ENCODE results near the gene GGCT.
"Not testable (repeated sequence)": the region's sequence is repeated elsewhere in the genome, so short reads cannot be mapped to it uniquely, and the experiment has no call there.

The GGCT gene

DNA sequence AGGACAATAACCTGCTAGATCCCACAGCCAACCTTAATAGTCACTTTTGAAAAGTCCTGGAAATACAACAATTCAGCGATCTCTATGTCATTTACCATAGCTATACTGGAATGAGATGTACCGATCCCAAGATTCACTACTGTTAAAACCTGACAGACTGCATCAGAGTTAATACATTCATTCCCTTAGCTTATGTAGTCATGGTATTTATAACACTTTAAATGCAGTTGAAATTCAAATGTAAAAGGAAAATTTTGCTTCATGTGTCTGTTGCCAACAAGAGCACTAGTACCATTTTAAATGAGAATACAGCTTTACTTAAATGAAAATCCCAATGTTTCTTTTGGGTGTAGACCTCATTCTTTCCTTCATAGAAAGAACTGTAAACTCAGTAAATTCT, 11.1 kb upstream of the GGCT start:
- Histone ChIP-seq H3K36me3 (ENCODE audit: control insufficient read depth, insufficient read depth, low read length, severe bottlenecking) (no peaks in the 10 kb centered on the region), H3K9me3 (ENCODE audit: control insufficient read depth, low read length) (no peaks in the 10 kb centered on the region), H3K9ac (ENCODE audit: low read length) (no peak overlapping the region), H3K4me3 (ENCODE audit: low read length) (no peak overlapping the region), H3K27me3 (replicated peaks; ENCODE audit: control insufficient read depth, insufficient read depth, low read length) (no peaks in the 10 kb centered on the region), H3K4me1 (ENCODE audit: control insufficient read depth, insufficient read depth, low read length) (peaks cover 14% of the 10 kb centered on the region)
- no peak for DNase-seq (ENCODE audit: low read depth)

GRCh38 chr7:30514776-30515175, 10.1 kb upstream of the GGCT start:
- Histone ChIP-seq H3K4me3 (ENCODE audit: low read length) (no peak overlapping the region), H3K9me3 (ENCODE audit: control insufficient read depth, low read length) (no peaks in the 10 kb centered on the region), H3K4me1 (ENCODE audit: control insufficient read depth, insufficient read depth, low read length) (peaks cover 16% of the 10 kb centered on the region), H3K27me3 (replicated peaks; ENCODE audit: control insufficient read depth, insufficient read depth, low read length) (no peaks in the 10 kb centered on the region), H3K9ac (ENCODE audit: low read length) (no peak overlapping the region), H3K36me3 (ENCODE audit: control insufficient read depth, insufficient read depth, low read length, severe bottlenecking) (no peaks in the 10 kb centered on the region)
- no peak for DNase-seq (ENCODE audit: low read depth)

- Histone ChIP-seq H3K4me3 (ENCODE audit: low read length) (no peak overlapping the region), H3K4me1 (ENCODE audit: control insufficient read depth, insufficient read depth, low read length) (peaks cover 20% of the 10 kb centered on the region), H3K36me3 (ENCODE audit: control insufficient read depth, insufficient read depth, low read length, severe bottlenecking) (no peaks in the 10 kb centered on the region), H3K9me3 (ENCODE audit: control insufficient read depth, low read length) (no peaks in the 10 kb centered on the region), H3K9ac (ENCODE audit: low read length) (no peak overlapping the region), H3K27me3 (replicated peaks; ENCODE audit: control insufficient read depth, insufficient read depth, low read length) (no peaks in the 10 kb centered on the region)
- DNase-seq (ENCODE audit: low read depth) = no peak
These were observed 9.5 kb upstream of the GGCT start for GRCh38 chr7:30514177-30514576.

GRCh38 chr7:30513762-30514161, 9.1 kb upstream of the GGCT start:
- Histone ChIP-seq H3K36me3 (ENCODE audit: control insufficient read depth, insufficient read depth, low read length, severe bottlenecking) (no peaks in the 10 kb centered on the region), H3K9me3 (ENCODE audit: control insufficient read depth, low read length) (no peaks in the 10 kb centered on the region), H3K9ac (ENCODE audit: low read length) (no peak overlapping the region), H3K4me3 (ENCODE audit: low read length) (no peak overlapping the region), H3K4me1 (ENCODE audit: control insufficient read depth, insufficient read depth, low read length) (peaks cover 20% of the 10 kb centered on the region), H3K27me3 (replicated peaks; ENCODE audit: control insufficient read depth, insufficient read depth, low read length) (no peaks in the 10 kb centered on the region)
- no peak for DNase-seq (ENCODE audit: low read depth)

GRCh38 chr7:30511973-30512662, 7.5 kb upstream of the GGCT start:
- Histone ChIP-seq H3K9ac (ENCODE audit: low read length) (no peak overlapping the region), H3K27me3 (replicated peaks; ENCODE audit: control insufficient read depth, insufficient read depth, low read length) (no peaks in the 10 kb centered on the region), H3K4me3 (ENCODE audit: low read length) (no peak overlapping the region), H3K4me1 (ENCODE audit: control insufficient read depth, insufficient read depth, low read length) (peaks cover 20% of the 10 kb centered on the region), H3K9me3 (ENCODE audit: control insufficient read depth, low read length) (no peaks in the 10 kb centered on the region), H3K36me3 (ENCODE audit: control insufficient read depth, insufficient read depth, low read length, severe bottlenecking) (no peaks in the 10 kb centered on the region)
- DNase-seq (ENCODE audit: low read depth) = no peak

- DNase-seq (ENCODE audit: low read depth) = no peak
- no peaks in the 10 kb centered on the region for H3K36me3 ChIP-seq (ENCODE audit: control insufficient read depth, insufficient read depth, low read length, severe bottlenecking)
- no peak overlapping the region for H3K4me3 ChIP-seq (ENCODE audit: low read length)
- no peaks in the 10 kb centered on the region for H3K9me3 ChIP-seq (ENCODE audit: control insufficient read depth, low read length)
- H3K27me3 ChIP-seq (replicated peaks; ENCODE audit: control insufficient read depth, insufficient read depth, low read length) = no peaks in the 10 kb centered on the region
- peaks cover 20% of the 10 kb centered on the region for H3K4me1 ChIP-seq (ENCODE audit: control insufficient read depth, insufficient read depth, low read length)
- no peak overlapping the region for H3K9ac ChIP-seq (ENCODE audit: low read length)
These were observed 6.9 kb upstream of the GGCT start for GRCh38 chr7:30511494-30511893.

DNA sequence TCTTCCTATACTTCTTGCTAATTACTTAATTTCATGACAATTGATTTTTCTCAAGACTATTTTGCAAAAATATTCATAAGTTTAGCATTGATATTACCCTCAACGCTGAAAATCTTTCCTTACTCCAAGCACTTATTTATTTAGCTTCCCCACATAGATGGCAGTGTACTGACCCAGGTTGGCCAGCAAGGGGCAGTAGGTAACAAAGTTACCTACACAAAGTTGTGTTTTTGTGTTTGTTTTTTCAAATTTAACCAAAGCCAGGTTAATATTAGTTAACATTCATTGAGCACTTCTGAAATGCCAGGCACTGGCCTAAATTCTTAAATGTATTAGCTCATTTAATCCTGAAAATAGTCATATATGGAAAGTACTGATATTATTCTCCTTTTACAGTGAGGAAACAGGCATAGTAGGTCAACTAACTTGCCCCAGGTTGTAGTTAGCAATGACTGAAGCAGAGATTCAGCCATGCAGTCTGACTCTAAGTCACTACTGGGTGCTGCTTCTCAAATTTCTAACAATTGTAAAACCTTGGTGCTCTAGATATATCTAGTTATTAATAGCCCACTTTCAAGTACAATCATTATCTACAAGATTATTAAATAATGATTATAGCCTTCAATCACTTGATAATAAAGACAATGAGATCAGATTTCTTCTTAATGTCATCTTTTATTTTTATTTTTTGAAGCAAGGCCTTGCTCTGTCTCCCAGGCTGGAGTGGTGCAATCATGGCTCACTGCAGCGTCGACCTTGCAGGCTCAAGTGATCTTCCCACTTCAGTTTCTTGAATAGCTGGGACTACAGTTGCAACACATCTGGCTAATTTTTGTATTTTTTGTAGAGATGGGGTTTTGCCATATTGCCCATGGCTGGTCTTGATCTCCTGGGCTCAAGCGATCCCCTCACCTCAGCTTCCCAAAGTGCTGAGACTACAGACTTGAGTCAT, 5.8 kb upstream of the GGCT start:
- no peaks in the 10 kb centered on the region for H3K27me3 ChIP-seq (replicated peaks; ENCODE audit: control insufficient read depth, insufficient read depth, low read length)
- H3K9me3 ChIP-seq (ENCODE audit: control insufficient read depth, low read length) = no peaks in the 10 kb centered on the region
- DNase-seq (ENCODE audit: low read depth) = peak; percentile 65
- peaks cover 20% of the 10 kb centered on the region for H3K4me1 ChIP-seq (ENCODE audit: control insufficient read depth, insufficient read depth, low read length)
- no peaks in the 10 kb centered on the region for H3K36me3 ChIP-seq (ENCODE audit: control insufficient read depth, insufficient read depth, low read length, severe bottlenecking)
- peak overlapping the region; percentile 51 for H3K9ac ChIP-seq (ENCODE audit: low read length)
- no peak overlapping the region for H3K4me3 ChIP-seq (ENCODE audit: low read length)

DNA sequence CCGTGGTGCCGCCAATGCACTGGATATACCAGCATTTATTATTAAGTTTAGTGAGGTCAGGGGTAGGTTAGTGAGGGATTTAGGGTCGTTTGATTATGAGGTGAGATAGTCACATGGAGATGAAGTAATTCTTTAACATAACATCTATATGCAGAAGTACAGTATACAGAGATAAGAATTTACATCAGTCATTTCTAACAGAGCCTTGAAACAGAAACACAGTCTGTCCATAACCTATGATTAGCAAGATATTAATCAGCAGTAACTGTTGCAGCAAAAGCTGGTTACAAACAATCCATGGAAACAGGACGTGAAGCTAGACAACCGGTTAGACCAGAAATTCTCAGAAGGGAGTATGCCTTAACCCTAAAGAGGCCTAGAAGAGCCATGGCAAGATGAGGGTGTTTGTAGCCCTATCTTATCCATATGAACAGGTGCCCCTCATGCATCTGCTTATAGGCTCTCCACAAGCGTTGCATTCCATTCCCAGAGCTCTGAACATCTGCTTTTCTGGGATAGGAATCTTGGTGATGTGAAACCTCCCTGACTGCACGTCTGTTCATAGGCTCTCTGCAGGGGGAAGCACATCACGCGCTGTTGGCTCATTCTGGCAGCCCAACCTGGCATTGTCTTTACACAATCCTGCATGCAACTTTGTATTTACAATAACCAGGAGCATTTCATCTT, 4.7 kb upstream of the GGCT start:
- H3K9me3 ChIP-seq (ENCODE audit: control insufficient read depth, low read length); DNase-seq (ENCODE audit: low read depth); H3K4me3 ChIP-seq (ENCODE audit: low read length); H3K9ac ChIP-seq (ENCODE audit: low read length); H3K36me3 ChIP-seq (ENCODE audit: control insufficient read depth, insufficient read depth, low read length, severe bottlenecking); H3K27me3 ChIP-seq (replicated peaks; ENCODE audit: control insufficient read depth, insufficient read depth, low read length): not testable (repeated sequence)
- peaks cover 19% of the 10 kb centered on the region for H3K4me1 ChIP-seq (ENCODE audit: control insufficient read depth, insufficient read depth, low read length)

GRCh38 chr7:30507346-30507900, 2.8 kb upstream of the GGCT start:
- not testable (repeated sequence) for H3K36me3 ChIP-seq (ENCODE audit: control insufficient read depth, insufficient read depth, low read length, severe bottlenecking); DNase-seq (ENCODE audit: low read depth); H3K27me3 ChIP-seq (replicated peaks; ENCODE audit: control insufficient read depth, insufficient read depth, low read length); H3K4me3 ChIP-seq (ENCODE audit: low read length); H3K9ac ChIP-seq (ENCODE audit: low read length); H3K9me3 ChIP-seq (ENCODE audit: control insufficient read depth, low read length)
- H3K4me1 ChIP-seq (ENCODE audit: control insufficient read depth, insufficient read depth, low read length) = peaks cover 28% of the 10 kb centered on the region

DNA sequence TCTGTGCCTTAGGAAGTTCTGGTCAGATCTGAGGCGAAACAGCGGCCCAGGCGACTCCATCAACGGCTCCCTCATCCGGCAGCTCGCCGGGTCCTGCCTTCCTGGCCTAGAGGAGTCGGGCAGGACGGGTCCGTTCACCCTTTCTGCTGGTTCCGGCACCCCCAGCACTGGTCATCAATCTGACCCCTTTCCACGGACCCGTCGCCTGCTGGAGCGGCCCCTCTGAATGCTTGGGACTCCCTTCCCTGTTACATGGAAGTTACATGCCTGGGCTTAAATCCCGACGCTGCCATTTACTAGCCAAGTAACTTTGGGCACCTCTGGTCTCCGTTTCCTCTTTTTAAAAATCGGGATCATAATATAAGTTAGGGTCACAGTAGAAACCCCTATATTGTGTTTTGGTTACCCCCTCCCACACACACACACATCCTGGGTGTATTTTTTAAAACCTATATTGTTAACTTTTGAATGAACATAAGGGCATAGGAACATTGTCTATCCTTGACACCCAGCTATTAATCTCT, 607 bp upstream of the GGCT start:
- peak overlapping the region; percentile 88 for H3K9ac ChIP-seq (ENCODE audit: low read length)
- no peak for DNase-seq (ENCODE audit: low read depth)
- H3K36me3 ChIP-seq (ENCODE audit: control insufficient read depth, insufficient read depth, low read length, severe bottlenecking) = no peaks in the 10 kb centered on the region
- H3K9me3 ChIP-seq (ENCODE audit: control insufficient read depth, low read length) = no peaks in the 10 kb centered on the region
- H3K4me1 ChIP-seq (ENCODE audit: control insufficient read depth, insufficient read depth, low read length) = peaks cover 30% of the 10 kb centered on the region
- H3K4me3 ChIP-seq (ENCODE audit: low read length) = peak overlapping the region; percentile 91
- no peaks in the 10 kb centered on the region for H3K27me3 ChIP-seq (replicated peaks; ENCODE audit: control insufficient read depth, insufficient read depth, low read length)
